ENCODE data around the gene KIZ.
"Not testable (repeated sequence)": the region's sequence is repeated elsewhere in the genome, so short reads cannot be mapped to it uniquely, and the experiment has no call there.

The KIZ gene

DNA sequence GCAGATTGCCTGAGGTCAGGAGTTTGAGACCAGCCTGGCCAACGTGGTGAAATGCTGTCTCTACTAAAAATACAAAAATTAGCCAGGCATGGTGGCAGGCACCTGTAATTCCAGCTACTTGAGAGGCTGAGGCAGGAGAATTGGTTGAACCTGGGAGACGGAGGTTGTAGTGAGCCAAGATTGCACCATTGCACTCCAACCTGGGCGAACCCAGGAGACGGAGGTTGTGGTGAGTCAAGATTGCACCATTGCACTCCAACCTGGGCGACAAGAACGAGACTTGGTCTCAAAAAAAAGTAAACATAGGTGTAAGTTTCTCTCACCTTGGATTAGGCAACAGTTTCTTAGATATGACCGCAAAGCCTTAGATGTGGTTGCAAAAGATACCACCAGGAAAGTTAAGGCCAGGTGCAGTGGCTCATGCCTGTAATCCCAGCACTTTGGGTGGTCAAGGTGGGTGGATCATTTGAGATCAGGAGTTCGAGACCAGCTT lies 121.8 kb downstream of the KIZ start:
- not testable (repeated sequence) for H3K4me3 ChIP-seq (ENCODE audit: low read length); H3K27ac ChIP-seq (ENCODE audit: low read length); H3K4me1 ChIP-seq (ENCODE audit: insufficient read depth, low read length); H3K27me3 ChIP-seq (ENCODE audit: insufficient read depth, low read length); H3K9ac ChIP-seq (ENCODE audit: low read depth, low read length); H3K36me3 ChIP-seq (ENCODE audit: insufficient read depth, low read depth, low read length); H3K9me3 ChIP-seq (ENCODE audit: insufficient read depth, low read depth, low read length)

GRCh38 chr20:21251278-21251677 lies 125.4 kb downstream of the KIZ start:
- Histone ChIP-seq H3K27me3 (ENCODE audit: insufficient read depth, low read length) (no peaks in the 10 kb centered on the region), H3K4me3 (ENCODE audit: low read length) (no peak overlapping the region), H3K36me3 (ENCODE audit: insufficient read depth, low read depth, low read length) (no peaks in the 10 kb centered on the region)

DNA sequence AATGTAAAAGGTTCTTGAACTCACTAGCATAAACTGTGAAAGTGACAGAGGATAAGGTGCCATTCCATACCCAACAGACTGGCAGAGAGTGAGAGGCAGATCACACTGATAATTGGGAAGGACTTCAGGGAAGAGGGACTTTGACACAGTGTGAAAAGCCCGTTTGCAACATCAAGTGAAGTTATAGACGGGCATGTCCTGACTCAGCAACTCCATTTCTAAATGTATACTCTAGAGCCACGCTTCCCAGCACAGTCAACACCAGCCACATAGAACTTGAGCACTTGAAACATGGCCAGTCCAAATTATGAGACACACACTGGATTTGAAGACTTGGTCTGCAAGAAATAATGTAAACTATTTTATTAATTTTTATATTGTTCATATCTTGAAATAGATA lies 131.3 kb downstream of the KIZ start:
- Histone ChIP-seq H3K9ac (ENCODE audit: low read depth, low read length) (no peak overlapping the region), H3K27me3 (ENCODE audit: insufficient read depth, low read length) (no peaks in the 10 kb centered on the region), H3K36me3 (ENCODE audit: insufficient read depth, low read depth, low read length) (no peaks in the 10 kb centered on the region), H3K27ac (ENCODE audit: low read length) (no peak overlapping the region), H3K4me3 (ENCODE audit: low read length) (no peak overlapping the region), H3K9me3 (ENCODE audit: insufficient read depth, low read depth, low read length) (no peaks in the 10 kb centered on the region), H3K4me1 (ENCODE audit: insufficient read depth, low read length) (no peaks in the 10 kb centered on the region)

More at GRCh38 chr20:21251278-21251677, 125.4 kb downstream of the KIZ start:
- H3K27ac ChIP-seq (ENCODE audit: low read length) = no peak overlapping the region
- H3K9me3 ChIP-seq (ENCODE audit: insufficient read depth, low read depth, low read length) = no peaks in the 10 kb centered on the region
- H3K9ac ChIP-seq (ENCODE audit: low read depth, low read length) = no peak overlapping the region
- H3K4me1 ChIP-seq (ENCODE audit: insufficient read depth, low read length) = no peaks in the 10 kb centered on the region

DNA sequence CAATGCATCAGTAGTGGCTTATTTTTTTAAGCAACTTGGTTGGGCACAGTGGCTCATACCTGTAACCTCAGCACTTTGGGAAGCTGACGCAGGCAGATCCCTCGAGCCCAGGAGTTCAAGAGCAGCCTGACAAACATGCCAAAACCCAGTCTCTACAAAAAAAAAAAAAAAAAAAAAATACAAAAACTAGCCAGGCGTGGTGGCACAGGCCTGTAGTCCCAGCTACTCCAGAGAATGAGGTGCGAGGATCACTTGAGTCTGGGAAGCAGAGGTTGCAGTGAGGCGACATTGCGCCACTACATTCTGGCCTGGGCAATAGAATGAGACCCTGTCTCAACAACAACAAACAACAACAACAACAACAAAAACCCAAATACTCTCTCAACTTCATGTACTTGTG lies 132.5 kb downstream of the KIZ start:
- Histone ChIP-seq H3K4me3 (ENCODE audit: low read length) (no peak overlapping the region), H3K9ac (ENCODE audit: low read depth, low read length) (no peak overlapping the region)

DNA sequence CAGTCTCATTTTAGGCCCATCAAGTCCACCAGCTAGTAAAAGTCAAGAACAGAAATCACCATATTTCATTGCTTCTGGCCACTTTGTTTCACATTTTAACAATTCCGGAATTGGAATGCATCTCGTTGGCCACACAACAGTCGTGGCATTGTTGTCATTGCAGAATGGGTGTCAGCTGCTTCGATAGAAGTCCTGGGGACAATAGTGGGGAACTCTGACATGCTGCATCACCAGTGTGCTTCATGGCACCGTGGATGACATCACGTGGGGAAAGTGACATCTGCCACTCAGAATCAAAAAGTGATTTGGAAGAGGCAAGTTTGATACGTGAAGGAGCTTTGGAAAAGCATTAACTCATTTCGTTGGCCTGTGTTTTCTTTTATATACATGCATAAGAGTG lies 133.5 kb downstream of the KIZ start:
- no peaks in the 10 kb centered on the region for H3K4me1 ChIP-seq (ENCODE audit: insufficient read depth, low read length)
- H3K27me3 ChIP-seq (ENCODE audit: insufficient read depth, low read length) = no peaks in the 10 kb centered on the region
- no peaks in the 10 kb centered on the region for H3K36me3 ChIP-seq (ENCODE audit: insufficient read depth, low read depth, low read length)
- no peak overlapping the region for H3K27ac ChIP-seq (ENCODE audit: low read length)
- H3K9ac ChIP-seq (ENCODE audit: low read depth, low read length) = no peak overlapping the region
- no peak overlapping the region for H3K4me3 ChIP-seq (ENCODE audit: low read length)
- no peaks in the 10 kb centered on the region for H3K9me3 ChIP-seq (ENCODE audit: insufficient read depth, low read depth, low read length)

More for the DNA sequence above, 132.5 kb downstream of the KIZ start:
- no peaks in the 10 kb centered on the region for H3K4me1 ChIP-seq (ENCODE audit: insufficient read depth, low read length)
- no peaks in the 10 kb centered on the region for H3K36me3 ChIP-seq (ENCODE audit: insufficient read depth, low read depth, low read length)
- H3K27ac ChIP-seq (ENCODE audit: low read length) = no peak overlapping the region
- H3K9me3 ChIP-seq (ENCODE audit: insufficient read depth, low read depth, low read length) = no peaks in the 10 kb centered on the region
- H3K27me3 ChIP-seq (ENCODE audit: insufficient read depth, low read length) = no peaks in the 10 kb centered on the region

GRCh38 chr20:21262812-21263211 lies 136.9 kb downstream of the KIZ start:
- Histone ChIP-seq H3K4me3 (ENCODE audit: low read length) (no peak overlapping the region), H3K27ac (ENCODE audit: low read length) (no peak overlapping the region), H3K4me1 (ENCODE audit: insufficient read depth, low read length) (no peaks in the 10 kb centered on the region), H3K9me3 (ENCODE audit: insufficient read depth, low read depth, low read length) (peaks cover 7% of the 10 kb centered on the region; the same call in 1 of the 2 replicates), H3K36me3 (ENCODE audit: insufficient read depth, low read depth, low read length) (no peaks in the 10 kb centered on the region), H3K27me3 (ENCODE audit: insufficient read depth, low read length) (no peaks in the 10 kb centered on the region), H3K9ac (ENCODE audit: low read depth, low read length) (no peak overlapping the region; the same call in 1 of the 2 replicates)

GRCh38 chr20:21265261-21266190 lies 139.6 kb downstream of the KIZ start:
- Histone ChIP-seq H3K4me1 (ENCODE audit: insufficient read depth, low read length) (no peaks in the 10 kb centered on the region), H3K27ac (ENCODE audit: low read length) (no peak overlapping the region), H3K4me3 (ENCODE audit: low read length) (no peak overlapping the region), H3K9me3 (ENCODE audit: insufficient read depth, low read depth, low read length) (peaks cover 7% of the 10 kb centered on the region; the same call in 1 of the 2 replicates), H3K27me3 (ENCODE audit: insufficient read depth, low read length) (no peaks in the 10 kb centered on the region), H3K9ac (ENCODE audit: low read depth, low read length) (no peak overlapping the region), H3K36me3 (ENCODE audit: insufficient read depth, low read depth, low read length) (no peaks in the 10 kb centered on the region)

DNA sequence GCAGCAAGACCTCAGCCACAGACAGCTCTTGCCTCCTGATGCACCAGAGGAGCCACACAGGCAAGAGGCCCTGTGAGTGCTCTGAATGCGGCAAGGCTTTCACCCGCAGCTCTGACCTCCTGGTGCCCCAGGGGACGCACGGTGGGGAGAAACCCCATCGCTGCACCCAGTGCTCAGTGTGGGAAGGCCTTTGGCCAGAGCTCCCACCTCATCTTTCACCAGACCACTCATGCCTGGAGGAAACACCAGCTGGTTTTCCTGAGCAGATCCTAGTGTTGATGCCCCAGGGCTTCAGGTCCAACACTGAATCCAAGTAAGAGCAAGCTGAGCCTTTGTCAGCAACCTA lies 140.3 kb downstream of the KIZ start:
- Histone ChIP-seq H3K4me3 (ENCODE audit: low read length) (no peak overlapping the region), H3K27ac (ENCODE audit: low read length) (no peak overlapping the region), H3K9me3 (ENCODE audit: insufficient read depth, low read depth, low read length) (peaks cover 7% of the 10 kb centered on the region; the same call in 1 of the 2 replicates), H3K4me1 (ENCODE audit: insufficient read depth, low read length) (no peaks in the 10 kb centered on the region), H3K9ac (ENCODE audit: low read depth, low read length) (no peak overlapping the region), H3K36me3 (ENCODE audit: insufficient read depth, low read depth, low read length) (no peaks in the 10 kb centered on the region), H3K27me3 (ENCODE audit: insufficient read depth, low read length) (no peaks in the 10 kb centered on the region)

- no peaks in the 10 kb centered on the region for H3K27me3 ChIP-seq (ENCODE audit: insufficient read depth, low read length)
- no peaks in the 10 kb centered on the region for H3K36me3 ChIP-seq (ENCODE audit: insufficient read depth, low read depth, low read length)
- no peak overlapping the region for H3K4me3 ChIP-seq (ENCODE audit: low read length)
- H3K9ac ChIP-seq (ENCODE audit: low read depth, low read length) = no peak overlapping the region
- H3K4me1 ChIP-seq (ENCODE audit: insufficient read depth, low read length) = no peaks in the 10 kb centered on the region
- H3K9me3 ChIP-seq (ENCODE audit: insufficient read depth, low read depth, low read length) = peaks cover 7% of the 10 kb centered on the region; the same call in 1 of the 2 replicates
- no peak overlapping the region for H3K27ac ChIP-seq (ENCODE audit: low read length)
These were observed 143.9 kb downstream of the KIZ start for GRCh38 chr20:21269772-21270171.

- no peaks in the 10 kb centered on the region for H3K36me3 ChIP-seq (ENCODE audit: insufficient read depth, low read depth, low read length)
These were observed 144.9 kb downstream of the KIZ start for GRCh38 chr20:21270806-21271205.

GRCh38 chr20:21272279-21272678 lies 146.4 kb downstream of the KIZ start:
- H3K9ac ChIP-seq (ENCODE audit: low read depth, low read length) = no peak overlapping the region
- no peak overlapping the region for H3K27ac ChIP-seq (ENCODE audit: low read length)
- H3K36me3 ChIP-seq (ENCODE audit: insufficient read depth, low read depth, low read length) = no peaks in the 10 kb centered on the region
- no peaks in the 10 kb centered on the region for H3K4me1 ChIP-seq (ENCODE audit: insufficient read depth, low read length)
- H3K9me3 ChIP-seq (ENCODE audit: insufficient read depth, low read depth, low read length) = peaks cover under 1% of the 10 kb centered on the region; the same call in 1 of the 2 replicates
- no peak overlapping the region for H3K4me3 ChIP-seq (ENCODE audit: low read length)
- no peaks in the 10 kb centered on the region for H3K27me3 ChIP-seq (ENCODE audit: insufficient read depth, low read length)

More at GRCh38 chr20:21270806-21271205, 144.9 kb downstream of the KIZ start:
- H3K4me3 ChIP-seq (ENCODE audit: low read length) = no peak overlapping the region
- H3K9ac ChIP-seq (ENCODE audit: low read depth, low read length) = no peak overlapping the region
- peaks cover 7% of the 10 kb centered on the region; the same call in 1 of the 2 replicates for H3K9me3 ChIP-seq (ENCODE audit: insufficient read depth, low read depth, low read length)
- H3K27me3 ChIP-seq (ENCODE audit: insufficient read depth, low read length) = no peaks in the 10 kb centered on the region
- no peak overlapping the region for H3K27ac ChIP-seq (ENCODE audit: low read length)
- H3K4me1 ChIP-seq (ENCODE audit: insufficient read depth, low read length) = no peaks in the 10 kb centered on the region

GRCh38 chr20:21272679-21273078 lies 146.8 kb downstream of the KIZ start:
- Histone ChIP-seq H3K36me3 (ENCODE audit: insufficient read depth, low read depth, low read length) (no peaks in the 10 kb centered on the region), H3K27ac (ENCODE audit: low read length) (no peak overlapping the region), H3K4me1 (ENCODE audit: insufficient read depth, low read length) (no peaks in the 10 kb centered on the region), H3K9ac (ENCODE audit: low read depth, low read length) (no peak overlapping the region), H3K9me3 (ENCODE audit: insufficient read depth, low read depth, low read length) (no peaks in the 10 kb centered on the region), H3K4me3 (ENCODE audit: low read length) (no peak overlapping the region), H3K27me3 (ENCODE audit: insufficient read depth, low read length) (no peaks in the 10 kb centered on the region)
